DOHH2 (cell line): Measurements from ENCODE around the gene NAA50.

Experiments used
- H3F3A ChIP-seq: fragments of 200-600 bp; sonication (generic), shearing (Covaris generic); 2 replicates; pipeline ENCODE4 v1.6.0; 2016; ENCODE audit warnings: antibody characterized with exemption, mild to moderate bottlenecking; ENCODE audit not compliant: control insufficient read depth, insufficient read depth
- H3K27ac ChIP-seq: fragments of 200-600 bp; sonication (generic); 2 replicates; pipeline ENCODE4 v1.5.1; 2014; ENCODE audit warnings: low read depth, mild to moderate bottlenecking, low read length, moderate library complexity
- H3K27me3 ChIP-seq: fragments of 200-600 bp; sonication (generic); 2 replicates; pipeline ENCODE4 v1.6.1; 2014; ENCODE audit warnings: mild to moderate bottlenecking, low read length, mixed read lengths; ENCODE audit not compliant: control insufficient read depth
- H3K36me3 ChIP-seq: fragments of 200-600 bp; sonication (generic); 2 replicates; pipeline ENCODE4 v1.6.1; 2014; ENCODE audit warnings: mild to moderate bottlenecking, low read length, moderate library complexity, mixed read lengths; ENCODE audit not compliant: control insufficient read depth
- H3K4me1 ChIP-seq: fragments of 200-600 bp; sonication (generic); 2 replicates; pipeline ENCODE4 v1.6.1; 2014; ENCODE audit warnings: mild to moderate bottlenecking, low read length, mixed read lengths; ENCODE audit not compliant: control insufficient read depth
- H3K4me2 ChIP-seq: fragments of 200-600 bp; sonication (generic); 2 replicates; pipeline ENCODE4 v1.6.0; 2014; ENCODE audit warnings: mild to moderate bottlenecking, low read length, moderate library complexity
- H3K4me3 ChIP-seq: fragments of 200-600 bp; sonication (generic); 2 replicates; pipeline ENCODE4 v1.5.1; 2014; ENCODE audit warnings: mild to moderate bottlenecking, low read length, mixed read lengths
- H3K79me2 ChIP-seq: fragments of 200-600 bp; sonication (generic); 2 replicates; pipeline ENCODE4 v1.6.1; 2014; ENCODE audit warnings: mild to moderate bottlenecking, low read length, mixed read lengths; ENCODE audit not compliant: control insufficient read depth
- H3K9me2 ChIP-seq: fragments of 200-600 bp; sonication (generic); replicated peaks from 2 replicates; pipeline ENCODE4 v1.6.1; 2014; ENCODE audit warnings: mild to moderate bottlenecking, low read length, mixed read lengths; ENCODE audit not compliant: control insufficient read depth
- H3K9me3 ChIP-seq: fragments of 200-600 bp; sonication (generic); 2 replicates; pipeline ENCODE4 v1.6.1; 2014; ENCODE audit warnings: antibody characterized with exemption, low read length, mixed read lengths; ENCODE audit not compliant: control insufficient read depth, insufficient read depth
- H4K20me1 ChIP-seq: fragments of 200-600 bp; sonication (generic); 2 replicates; pipeline ENCODE4 v1.6.0; 2014; ENCODE audit warnings: low read depth, mild to moderate bottlenecking, antibody characterized with exemption, low read length, moderate library complexity; ENCODE audit not compliant: control insufficient read depth, insufficient read depth
- CTCF ChIP-seq: fragments of 200-600 bp; sonication (generic); IDR thresholded peaks from one replicate; pipeline ENCODE4 v1.5.1; 2014; ENCODE audit warnings: antibody characterized with exemption, mild to moderate bottlenecking, low read depth, low read length; ENCODE audit not compliant: poor library complexity, severe bottlenecking
- EZH2phosphoT487 ChIP-seq: fragments of 200-600 bp; sonication (generic); IDR thresholded peaks from 2 replicates; pipeline ENCODE4 v1.6.1; 2017; ENCODE audit warnings: borderline replicate concordance, mild to moderate bottlenecking, antibody characterized with exemption, low read length, moderate library complexity, mixed read lengths

NAA50 gene

GRCh38 chr3:113676261-113676660 lies 69.8 kb downstream of the NAA50 start:
- Histone ChIP-seq H3K9me2 (no peaks in the 10 kb centered on the region), H4K20me1 (no peaks in the 10 kb centered on the region), H3K9me3 (no peaks in the 10 kb centered on the region), H3F3A (no peaks in the 10 kb centered on the region), H3K27ac (no peak overlapping the region), H3K79me2 (no peaks in the 10 kb centered on the region), H3K4me1 (no peaks in the 10 kb centered on the region), H3K4me2 (no peak overlapping the region), H3K36me3 (peaks cover 13% of the 10 kb centered on the region), H3K4me3 (no peak overlapping the region), H3K27me3 (no peaks in the 10 kb centered on the region)
- TF ChIP-seq EZH2phosphoT487 (no peak), CTCF (no peak)

- Histone ChIP-seq H3K4me3 (no peak overlapping the region), H3K27me3 (no peaks in the 10 kb centered on the region), H3K9me3 (no peaks in the 10 kb centered on the region), H3K9me2 (no peaks in the 10 kb centered on the region), H3K4me2 (no peak overlapping the region), H3K36me3 (peaks cover 13% of the 10 kb centered on the region), H3K27ac (no peak overlapping the region), H3F3A (peaks cover 5% of the 10 kb centered on the region; the same call in 1 of the 2 replicates), H3K79me2 (no peaks in the 10 kb centered on the region), H3K4me1 (peaks cover 3% of the 10 kb centered on the region), H4K20me1 (no peaks in the 10 kb centered on the region)
- TF ChIP-seq CTCF (no peak), EZH2phosphoT487 (no peak)
These were observed 72.5 kb downstream of the NAA50 start for GRCh38 chr3:113673593-113673992.

- Histone ChIP-seq H3K4me1 (peaks cover 22% of the 10 kb centered on the region), H3K36me3 (peaks cover 4% of the 10 kb centered on the region), H4K20me1 (no peaks in the 10 kb centered on the region), H3K79me2 (no peaks in the 10 kb centered on the region), H3K9me3 (no peaks in the 10 kb centered on the region), H3K9me2 (no peaks in the 10 kb centered on the region; the same call in 1 of the 2 replicates), H3K27me3 (no peaks in the 10 kb centered on the region), H3F3A (peaks cover 7% of the 10 kb centered on the region; the same call in 1 of the 2 replicates), H3K4me2 (peak overlapping the region; percentile 61), H3K4me3 (peak overlapping the region; percentile 32), H3K27ac (no peak overlapping the region)
- no peak for TF ChIP-seq CTCF
- no peak for TF ChIP-seq EZH2phosphoT487
These were observed 78.0 kb downstream of the NAA50 start for GRCh38 chr3:113668015-113668414.
